Lower leg skin (tissue), 4 donors: ENCODE data around the gene GPD1. TPM values are rescaled to one million over a fixed set of nuclear protein-coding genes. Genes with fewer than 3 reads are reported as not detected.

ENCODE experiments used
- DNase-seq, 2 donors: peaks; one replicate each; pipeline ENCODE4 v3.0.0-alpha.2; 2019; ENCODE audit warnings: low spot score in 2 of 2
- H3K4me3 ChIP-seq: fragments of 200-600 bp; sonication (generic); 2 replicates; pipeline ENCODE4 v1.5.1; 2017; ENCODE audit warnings: mild to moderate bottlenecking, low read depth; ENCODE audit not compliant: poor library complexity, severe bottlenecking
- POLR2A ChIP-seq, 2 donors: fragments of 450-650 bp; IDR thresholded peaks; one replicate each; pipeline ENCODE4 v1.6.1; 2016 to 2017; ENCODE audit warnings: antibody characterized with exemption in 2 of 2, mild to moderate bottlenecking in 1 of 2, moderate library complexity in 1 of 2
- WGBS, 2 donors: methylation state at CpG; one replicate each; pipeline ENCODE4 v1.1.5; 2018; 5-methylcytosine and 5-hydroxymethylcytosine counted together
- intact Hi-C: fragments of 100-400 bp; cut with DNase I; formaldehyde crosslinking; loops from one replicate; pipeline ENCODE4 v1.15.0; 2023; ENCODE audit warnings: low total_unique reads
- total RNA-seq, 4 donors: library from RNA; depleted of rRNA; stranded (reverse); fragments of >200 nt; gene quantifications; one replicate each; pipeline ENCODE4 v1.1.0, GENCODE V29; 2016
- TF ChIP-seq, protein P1 (sequence below), 3 donors: fragments of 450-650 bp; IDR thresholded peaks; one replicate each; pipeline ENCODE4 v1.5.1; 2016; ENCODE audit warnings: antibody characterized with exemption in 3 of 3, mild to moderate bottlenecking in 3 of 3, moderate library complexity in 2 of 3

The GPD1 gene
- total RNA-seq, 4 donors from 2014 or later = 29.9 to 38.8 (median 36.7) TPM

DNA sequence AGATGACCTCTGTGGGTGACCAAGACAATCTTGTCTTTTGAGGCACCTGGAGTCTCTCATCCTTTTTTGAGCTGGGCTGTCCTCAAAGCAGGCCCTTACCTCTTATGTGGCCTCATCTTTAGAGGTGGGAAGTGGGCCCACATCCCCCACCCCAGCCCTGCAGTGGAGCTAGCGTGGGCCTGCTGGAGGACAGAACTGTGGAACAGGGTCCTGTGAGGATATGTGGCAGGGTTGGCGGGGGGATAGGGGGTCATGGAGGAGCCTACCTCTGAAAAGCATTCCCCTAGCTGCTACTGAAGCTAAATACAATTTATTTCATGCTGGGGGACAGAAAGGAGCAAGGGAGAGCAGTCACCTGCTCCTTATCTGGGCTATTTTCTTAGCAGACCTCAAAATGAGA lies 457 bp upstream of the GPD1 start:
- TF ChIP-seq, protein P1, sequence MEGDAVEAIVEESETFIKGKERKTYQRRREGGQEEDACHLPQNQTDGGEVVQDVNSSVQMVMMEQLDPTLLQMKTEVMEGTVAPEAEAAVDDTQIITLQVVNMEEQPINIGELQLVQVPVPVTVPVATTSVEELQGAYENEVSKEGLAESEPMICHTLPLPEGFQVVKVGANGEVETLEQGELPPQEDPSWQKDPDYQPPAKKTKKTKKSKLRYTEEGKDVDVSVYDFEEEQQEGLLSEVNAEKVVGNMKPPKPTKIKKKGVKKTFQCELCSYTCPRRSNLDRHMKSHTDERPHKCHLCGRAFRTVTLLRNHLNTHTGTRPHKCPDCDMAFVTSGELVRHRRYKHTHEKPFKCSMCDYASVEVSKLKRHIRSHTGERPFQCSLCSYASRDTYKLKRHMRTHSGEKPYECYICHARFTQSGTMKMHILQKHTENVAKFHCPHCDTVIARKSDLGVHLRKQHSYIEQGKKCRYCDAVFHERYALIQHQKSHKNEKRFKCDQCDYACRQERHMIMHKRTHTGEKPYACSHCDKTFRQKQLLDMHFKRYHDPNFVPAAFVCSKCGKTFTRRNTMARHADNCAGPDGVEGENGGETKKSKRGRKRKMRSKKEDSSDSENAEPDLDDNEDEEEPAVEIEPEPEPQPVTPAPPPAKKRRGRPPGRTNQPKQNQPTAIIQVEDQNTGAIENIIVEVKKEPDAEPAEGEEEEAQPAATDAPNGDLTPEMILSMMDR (IDR thresholded peaks at IDR 0.05) = no peak
- no peak for TF ChIP-seq POLR2A (IDR thresholded peaks at IDR 0.05)
- WGBS, 2 donors = 95 to 97% methylated on average over 2 of the region's 2 CpGs
- intact Hi-C loops = no loop called here
- no peak for DNase-seq
- H3K4me3 ChIP-seq = no peak overlapping the region

DNA sequence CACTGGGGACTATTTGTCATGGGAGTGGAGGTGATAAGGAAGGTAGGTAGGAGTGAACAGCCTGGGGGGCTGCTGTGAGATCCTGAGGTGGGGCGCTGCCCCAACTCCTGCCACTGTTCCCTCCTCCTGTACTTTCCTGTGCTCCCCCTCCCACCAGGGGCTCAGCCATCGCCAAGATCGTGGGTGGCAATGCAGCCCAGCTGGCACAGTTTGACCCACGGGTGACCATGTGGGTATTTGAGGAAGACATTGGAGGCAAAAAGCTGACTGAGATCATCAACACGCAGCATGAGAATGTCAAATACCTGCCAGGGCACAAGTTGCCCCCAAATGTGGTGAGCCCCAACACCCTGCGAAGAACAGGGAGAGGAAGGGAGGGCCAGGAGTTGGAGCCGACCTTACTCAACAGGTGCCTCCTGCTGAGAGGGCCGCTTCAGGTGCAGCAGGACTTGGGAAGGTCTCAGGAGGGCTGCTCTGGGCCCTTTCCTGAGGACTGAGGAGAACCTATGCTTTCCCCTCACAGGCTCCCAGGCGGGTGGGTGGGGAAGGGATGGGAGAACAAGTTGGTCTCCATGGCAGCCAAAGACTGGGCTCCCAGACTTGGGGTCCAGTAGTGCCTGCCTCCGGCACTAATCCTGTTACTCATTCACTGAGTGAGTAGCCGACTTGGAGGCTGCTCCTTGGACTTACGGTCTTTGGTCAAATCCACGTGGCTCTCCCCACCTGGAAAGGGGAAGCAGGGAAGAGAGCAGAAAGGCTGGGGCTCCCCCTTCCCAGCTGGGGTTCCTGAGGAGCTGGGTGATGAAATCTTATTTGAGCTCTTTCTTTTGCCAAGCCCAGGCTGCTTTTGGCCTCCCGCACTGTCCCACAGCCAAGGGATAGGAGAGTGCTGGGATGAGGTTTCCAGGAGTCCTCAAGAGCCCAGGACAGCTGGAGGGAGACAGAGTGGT lies 884 bp downstream of the GPD1 start:
- 79 to 87% methylated on average over 14 of the region's 14 CpGs for WGBS, 2 donors
- intact Hi-C loops = no loop called here
- no peak overlapping the region for H3K4me3 ChIP-seq
- DNase-seq = no peak
- TF ChIP-seq POLR2A (IDR thresholded peaks at IDR 0.05) = no peak
- TF ChIP-seq, protein P1 (IDR thresholded peaks at IDR 0.05) = no peak

- no peak for DNase-seq
- TF ChIP-seq, protein P1 (IDR thresholded peaks at IDR 0.05) = no peak
- no peak for TF ChIP-seq POLR2A (IDR thresholded peaks at IDR 0.05)
- no peak overlapping the region for H3K4me3 ChIP-seq
- 90 to 91% methylated on average over 12 of the region's 12 CpGs for WGBS, 2 donors
- intact Hi-C loops = no loop called here
Measured at GRCh38 chr12:50105913-50106450, 2.2 kb downstream of the GPD1 start.

GRCh38 chr12:50106907-50107306 lies 3.1 kb downstream of the GPD1 start:
- no peak overlapping the region for H3K4me3 ChIP-seq
- DNase-seq = no peak
- intact Hi-C loops = no loop called here
- WGBS, 2 donors = 83 to 84% methylated on average over 3 of the region's 3 CpGs
- TF ChIP-seq POLR2A (IDR thresholded peaks at IDR 0.05) = no peak
- TF ChIP-seq, protein P1 (IDR thresholded peaks at IDR 0.05) = no peak

DNA sequence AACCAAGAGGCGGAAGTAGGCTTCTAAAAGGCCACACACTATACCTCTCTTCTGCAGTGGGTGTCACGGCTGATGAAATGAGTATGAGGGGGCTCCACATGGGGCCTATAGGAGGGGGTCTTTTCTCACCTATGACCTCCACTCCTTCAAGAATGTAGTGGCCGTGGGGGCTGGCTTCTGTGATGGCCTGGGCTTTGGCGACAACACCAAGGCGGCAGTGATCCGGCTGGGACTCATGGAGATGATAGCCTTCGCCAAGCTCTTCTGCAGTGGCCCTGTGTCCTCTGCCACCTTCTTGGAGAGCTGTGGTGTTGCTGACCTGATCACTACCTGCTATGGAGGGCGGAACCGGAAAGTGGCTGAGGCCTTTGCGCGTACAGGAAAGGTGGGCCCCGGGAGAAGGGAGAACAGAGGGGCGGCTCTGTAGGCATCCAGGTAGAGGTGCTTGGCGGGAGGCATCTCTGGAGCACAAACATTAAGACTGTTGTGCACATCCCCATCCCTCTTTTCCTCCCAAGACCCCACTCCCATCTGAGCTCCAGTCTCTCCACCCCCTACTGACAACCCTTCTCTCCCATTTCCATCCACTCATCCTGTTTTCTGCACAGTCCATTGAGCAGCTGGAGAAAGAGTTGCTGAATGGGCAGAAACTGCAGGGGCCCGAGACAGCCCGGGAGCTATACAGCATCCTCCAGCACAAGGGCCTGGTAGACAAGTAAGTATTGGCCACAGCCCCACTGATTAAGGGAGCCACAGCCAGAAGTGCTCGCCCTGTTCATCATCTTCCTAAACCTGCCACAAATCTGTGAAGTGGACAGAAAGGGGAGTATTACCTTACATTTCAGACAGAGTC lies 3.8 kb downstream of the GPD1 start:
- WGBS, 2 donors = 94 to 96% methylated on average over 17 of the region's 17 CpGs
- no peak for DNase-seq
- H3K4me3 ChIP-seq = no peak overlapping the region
- TF ChIP-seq, protein P1 (IDR thresholded peaks at IDR 0.05) = no peak
- TF ChIP-seq POLR2A (IDR thresholded peaks at IDR 0.05) = no peak
- intact Hi-C loops = no loop called here
